RKO (cell line): ENCODE measurements around the gene NEK8.

ENCODE experiments used
- DNase-seq: peaks from one replicate; pipeline ENCODE4 v3.0.0-alpha.2; 2016; ENCODE audit warnings: low spot score

The NEK8 gene

GRCh38 chr17:28744972-28745785, 16.6 kb downstream of the NEK8 start:
- DNase-seq, result peak; percentile 52

- peak; percentile 48 for DNase-seq
Measured at GRCh38 chr17:28745786-28746411, 17.3 kb downstream of the NEK8 start.

GRCh38 chr17:28746611-28747050, 18.0 kb downstream of the NEK8 start:
- no peak for DNase-seq

- DNase-seq, result no peak
Measured at GRCh38 chr17:28747051-28747691, 18.6 kb downstream of the NEK8 start.

GRCh38 chr17:28747801-28748750, 19.5 kb downstream of the NEK8 start:
- DNase-seq, result no peak

- no peak for DNase-seq
Measured at GRCh38 chr17:28748852-28749515, 20.4 kb downstream of the NEK8 start.

GRCh38 chr17:28749516-28750177, 21.1 kb downstream of the NEK8 start:
- no peak for DNase-seq

- peak; percentile 90 for DNase-seq
Measured at GRCh38 chr17:28750178-28751047, 21.8 kb downstream of the NEK8 start.

GRCh38 chr17:28751600-28752366, 23.2 kb downstream of the NEK8 start:
- no peak for DNase-seq

- no peak for DNase-seq
Measured at GRCh38 chr17:28755486-28755885, 26.9 kb downstream of the NEK8 start.

GRCh38 chr17:28756049-28756804, 27.6 kb downstream of the NEK8 start:
- DNase-seq, result no peak

- DNase-seq, result no peak
Measured at GRCh38 chr17:28758411-28759121, 30.0 kb downstream of the NEK8 start.

GRCh38 chr17:28759256-28759865, 30.8 kb downstream of the NEK8 start:
- no peak for DNase-seq

GRCh38 chr17:28760601-28761562, 32.3 kb downstream of the NEK8 start:
- DNase-seq, result no peak

- DNase-seq, result no peak
Measured at GRCh38 chr17:28763137-28763799, 34.7 kb downstream of the NEK8 start.
